Measurements from ENCODE around the gene SPSB2. TPM values are rescaled to one million over a fixed set of nuclear protein-coding genes. Genes with fewer than 3 reads are reported as not detected.
"Not testable (repeated sequence)": the region's sequence is repeated elsewhere in the genome, so short reads cannot be mapped to it uniquely, and the experiment has no call there.

The SPSB2 gene
- total and polyA plus RNA-seq, 7 donors, result 4.6 to 17.4 (median 10.5) TPM

DNA sequence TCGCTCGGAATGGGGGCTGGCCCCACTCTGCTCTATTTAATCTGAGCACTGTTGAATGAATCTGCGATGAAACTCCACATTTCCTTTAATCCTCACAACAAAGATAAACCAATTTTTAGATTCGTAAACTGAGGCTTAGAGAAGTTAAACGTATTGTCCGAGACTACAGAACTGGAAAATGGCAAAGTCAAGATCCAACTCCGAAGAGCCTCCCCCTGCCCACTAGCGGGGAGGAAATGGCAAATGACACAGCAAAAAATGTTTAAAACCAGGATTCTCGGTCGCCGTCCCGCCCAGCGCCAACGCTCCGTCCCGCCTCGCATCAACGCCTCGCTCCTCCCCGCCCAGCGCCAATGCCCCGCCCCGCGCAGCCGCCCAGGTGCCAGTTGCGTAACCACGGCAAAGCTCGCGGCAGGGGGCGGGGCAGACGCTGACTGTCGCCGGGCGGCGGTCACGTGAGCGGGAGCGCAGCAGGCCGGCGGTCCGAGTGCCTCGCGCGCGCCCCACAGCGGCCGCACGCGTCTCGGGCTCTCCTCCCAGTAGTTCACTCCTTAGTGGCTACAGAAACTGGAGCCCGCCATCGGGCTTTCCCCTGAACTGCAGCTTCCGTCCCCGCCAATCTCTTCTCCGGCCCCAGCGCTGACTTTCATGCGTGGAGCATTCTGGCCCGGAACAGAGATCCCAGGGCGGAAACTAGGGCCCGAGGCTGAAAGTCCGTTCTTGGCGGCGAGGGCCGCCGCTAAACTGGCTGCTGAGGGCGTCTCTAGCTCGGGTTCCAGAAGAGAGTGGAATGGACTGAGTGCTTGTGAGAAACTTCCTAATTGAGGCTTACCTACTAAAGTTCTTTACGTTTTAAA, 17.9 kb upstream of the SPSB2 start:
- intact Hi-C loops (cut with DNase I), result loop anchor here (1.0 kb wide), 2 partner anchors 18 to 22 kb away; partner anchors contain the start of gene SPSB2
- 1 to 2% methylated on average over 68 of the region's 68 CpGs for WGBS, 2 donors

DNA sequence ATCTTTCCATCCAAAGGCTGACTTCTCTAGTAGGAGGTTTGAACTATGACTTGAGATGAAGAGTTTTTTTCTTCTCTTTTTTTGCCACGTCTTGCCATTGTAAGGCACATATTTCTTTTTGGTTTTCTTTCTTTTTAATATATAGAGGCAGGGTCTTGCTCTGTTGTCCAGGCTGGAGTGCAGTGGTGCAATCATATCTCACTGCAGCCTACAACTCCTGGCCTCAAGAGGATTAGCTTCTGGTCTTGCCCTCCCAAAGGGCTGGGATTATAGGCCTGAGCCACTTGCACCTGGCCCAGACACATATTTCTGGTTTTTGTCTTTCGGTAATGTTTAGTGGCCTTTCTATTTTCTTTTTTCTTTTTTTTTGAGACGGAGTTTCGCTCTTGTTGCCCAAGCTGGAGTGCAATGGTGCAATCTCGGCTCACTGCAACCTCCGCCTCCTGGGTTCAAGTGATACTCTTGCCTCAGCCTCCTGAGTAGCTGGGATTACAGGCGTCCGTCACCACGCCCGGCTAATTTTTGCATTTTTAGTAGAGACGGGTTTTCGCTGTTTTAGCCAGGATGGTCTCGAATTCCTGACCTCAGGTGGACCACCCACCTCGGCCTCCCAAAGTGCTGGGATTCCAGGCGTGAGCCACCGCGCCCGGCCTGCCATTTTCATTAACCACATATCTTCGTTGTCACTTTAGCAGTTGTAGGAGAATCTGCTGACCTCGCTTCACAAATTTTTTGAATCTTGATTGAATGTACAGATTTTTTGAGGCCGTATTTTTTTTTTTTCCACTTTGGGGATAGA, 16.9 kb upstream of the SPSB2 start:
- DNase-seq; H3K9me3 ChIP-seq; H3K36me3 ChIP-seq; intact Hi-C loops (cut with DNase I); H3K4me3 ChIP-seq; H3K27me3 ChIP-seq: not testable (repeated sequence)
- 94 to 96% methylated on average over 21 of the region's 21 CpGs for WGBS, 2 donors
- H3K4me1 ChIP-seq, result peaks cover 0 to 13% (median 6%) of the 10 kb centered on the region in 4 donors
- H3K27ac ChIP-seq, result peak overlapping the region; percentile 88 to 94 (median 90)

More for the DNA sequence above, 17.9 kb upstream of the SPSB2 start:
- Histone ChIP-seq H3K27me3 (no peaks in the 10 kb centered on the region), H3K4me3 (peak overlapping the region; percentile 42 to 55 (median 48)), H3K9me3 (no peaks in the 10 kb centered on the region), H3K36me3 (no peaks in the 10 kb centered on the region), H3K27ac (peak overlapping the region; percentile 88 to 94 (median 90)), H3K4me1 (peaks cover 0 to 13% (median 6%) of the 10 kb centered on the region in 4 donors)
- TF ChIP-seq, protein P1, sequence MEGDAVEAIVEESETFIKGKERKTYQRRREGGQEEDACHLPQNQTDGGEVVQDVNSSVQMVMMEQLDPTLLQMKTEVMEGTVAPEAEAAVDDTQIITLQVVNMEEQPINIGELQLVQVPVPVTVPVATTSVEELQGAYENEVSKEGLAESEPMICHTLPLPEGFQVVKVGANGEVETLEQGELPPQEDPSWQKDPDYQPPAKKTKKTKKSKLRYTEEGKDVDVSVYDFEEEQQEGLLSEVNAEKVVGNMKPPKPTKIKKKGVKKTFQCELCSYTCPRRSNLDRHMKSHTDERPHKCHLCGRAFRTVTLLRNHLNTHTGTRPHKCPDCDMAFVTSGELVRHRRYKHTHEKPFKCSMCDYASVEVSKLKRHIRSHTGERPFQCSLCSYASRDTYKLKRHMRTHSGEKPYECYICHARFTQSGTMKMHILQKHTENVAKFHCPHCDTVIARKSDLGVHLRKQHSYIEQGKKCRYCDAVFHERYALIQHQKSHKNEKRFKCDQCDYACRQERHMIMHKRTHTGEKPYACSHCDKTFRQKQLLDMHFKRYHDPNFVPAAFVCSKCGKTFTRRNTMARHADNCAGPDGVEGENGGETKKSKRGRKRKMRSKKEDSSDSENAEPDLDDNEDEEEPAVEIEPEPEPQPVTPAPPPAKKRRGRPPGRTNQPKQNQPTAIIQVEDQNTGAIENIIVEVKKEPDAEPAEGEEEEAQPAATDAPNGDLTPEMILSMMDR (IDR thresholded peaks at IDR 0.05), result peak; percentile 66 to 85 (median 74)
- TF ChIP-seq POLR2AphosphoS5 (IDR thresholded peaks at IDR 0.05) (peak; percentile 77 to 89 (median 82)), POLR2A (IDR thresholded peaks at IDR 0.05) (peak; percentile 55 to 76), EP300 (IDR thresholded peaks at IDR 0.05) (peak in 1 of 4 donors; percentile 58)
- DNase-seq, result peak; percentile 98

DNA sequence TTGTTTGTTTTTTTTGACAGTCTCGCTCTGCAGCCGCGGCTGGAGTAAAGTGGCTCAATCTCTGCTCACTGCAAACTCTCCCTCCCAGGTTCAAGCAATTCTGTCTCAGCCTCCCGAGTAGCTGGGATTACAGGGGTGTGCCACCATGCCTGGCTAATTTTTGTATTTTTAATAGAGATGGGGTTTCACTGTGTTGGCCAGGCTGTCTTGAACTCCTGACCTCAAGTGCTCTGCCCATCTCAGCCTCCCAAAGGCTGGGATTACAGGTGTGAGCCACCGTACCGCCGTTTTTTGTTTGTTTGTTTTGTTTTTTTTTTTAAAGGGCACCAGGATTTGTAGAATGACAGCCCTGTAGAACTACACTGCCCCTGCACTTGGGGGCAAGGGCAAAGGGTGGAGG, 15.7 kb upstream of the SPSB2 start:
- H3K9me3 ChIP-seq; H3K27ac ChIP-seq; H3K27me3 ChIP-seq; H3K4me3 ChIP-seq; intact Hi-C loops (cut with DNase I); DNase-seq: not testable (repeated sequence)
- WGBS, 2 donors, result 63 to 83% methylated on average over 7 of the region's 7 CpGs
- H3K36me3 ChIP-seq, result peaks cover 0 to 13% (median 2%) of the 10 kb centered on the region in 4 donors
- peaks cover 0 to 13% (median 6%) of the 10 kb centered on the region in 4 donors for H3K4me1 ChIP-seq

DNA sequence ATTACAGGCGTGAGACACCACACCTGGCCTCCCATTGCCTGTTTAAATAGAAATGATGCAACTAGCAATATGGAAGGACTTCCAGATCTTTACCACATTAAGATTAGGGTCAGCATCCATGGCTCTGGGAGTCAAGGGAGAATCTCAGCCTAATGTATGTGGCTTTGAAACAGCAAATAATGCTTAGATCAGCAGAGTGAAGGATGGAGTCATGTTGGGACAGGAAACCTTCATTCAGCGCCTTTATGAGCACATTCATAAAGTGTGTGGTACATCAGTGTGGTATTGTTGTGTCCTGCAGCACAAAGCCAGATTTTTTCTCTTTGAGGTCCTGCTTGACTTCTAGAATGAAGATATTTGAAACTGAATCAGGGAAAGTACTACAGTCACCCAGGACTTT, 15.3 kb upstream of the SPSB2 start:
- intact Hi-C loops (cut with DNase I), result no loop called here
- Histone ChIP-seq H3K27me3 (no peaks in the 10 kb centered on the region), H3K9me3 (no peaks in the 10 kb centered on the region), H3K4me3 (no peak overlapping the region), H3K36me3 (peaks cover 0 to 16% (median 2%) of the 10 kb centered on the region in 4 donors), H3K27ac (no peak overlapping the region), H3K4me1 (peaks cover 0 to 13% (median 6%) of the 10 kb centered on the region in 4 donors)
- no peak for DNase-seq
- no peak for TF ChIP-seq POLR2AphosphoS5 (IDR thresholded peaks at IDR 0.05)
- TF ChIP-seq EP300 (IDR thresholded peaks at IDR 0.05), result no peak
- TF ChIP-seq, protein P1 (IDR thresholded peaks at IDR 0.05), result no peak
- no peak for TF ChIP-seq POLR2A (IDR thresholded peaks at IDR 0.05)
- 89 to 92% methylated on average over 2 of the region's 2 CpGs for WGBS, 2 donors

DNA sequence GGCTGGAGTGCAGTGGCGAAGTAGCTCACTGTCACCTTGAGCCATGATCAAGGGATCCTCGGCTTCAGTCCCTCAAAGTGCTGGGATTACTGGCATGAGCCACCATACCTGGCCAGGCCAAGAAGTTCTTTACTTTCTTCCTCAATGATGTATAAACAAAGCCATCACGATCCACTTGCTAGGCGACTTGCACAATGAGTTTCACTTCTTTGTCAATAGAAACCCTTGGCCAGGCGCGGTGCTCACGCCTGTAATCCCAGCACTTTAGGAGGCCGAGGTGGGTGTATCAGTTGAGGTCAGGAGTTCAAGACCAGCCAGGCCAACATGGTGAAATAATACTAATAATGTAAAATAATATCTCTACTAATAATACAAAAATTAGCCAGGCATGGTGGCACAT, 14.4 kb upstream of the SPSB2 start:
- no peaks in the 10 kb centered on the region for H3K27me3 ChIP-seq
- H3K27ac ChIP-seq, result no peak overlapping the region
- H3K4me1 ChIP-seq, result peaks cover 0 to 13% (median 6%) of the 10 kb centered on the region in 4 donors
- TF ChIP-seq POLR2AphosphoS5 (IDR thresholded peaks at IDR 0.05) (no peak), POLR2A (IDR thresholded peaks at IDR 0.05) (no peak), EP300 (IDR thresholded peaks at IDR 0.05) (no peak)
- TF ChIP-seq, protein P1 (IDR thresholded peaks at IDR 0.05), result no peak
- no peaks in the 10 kb centered on the region for H3K9me3 ChIP-seq
- intact Hi-C loops (cut with DNase I), result no loop called here
- WGBS, 2 donors, result 37 to 70% methylated on average over 8 of the region's 8 CpGs
- H3K36me3 ChIP-seq, result peaks cover 0 to 16% (median 2%) of the 10 kb centered on the region in 4 donors
- peak; percentile 38 for DNase-seq
- no peak overlapping the region for H3K4me3 ChIP-seq

DNA sequence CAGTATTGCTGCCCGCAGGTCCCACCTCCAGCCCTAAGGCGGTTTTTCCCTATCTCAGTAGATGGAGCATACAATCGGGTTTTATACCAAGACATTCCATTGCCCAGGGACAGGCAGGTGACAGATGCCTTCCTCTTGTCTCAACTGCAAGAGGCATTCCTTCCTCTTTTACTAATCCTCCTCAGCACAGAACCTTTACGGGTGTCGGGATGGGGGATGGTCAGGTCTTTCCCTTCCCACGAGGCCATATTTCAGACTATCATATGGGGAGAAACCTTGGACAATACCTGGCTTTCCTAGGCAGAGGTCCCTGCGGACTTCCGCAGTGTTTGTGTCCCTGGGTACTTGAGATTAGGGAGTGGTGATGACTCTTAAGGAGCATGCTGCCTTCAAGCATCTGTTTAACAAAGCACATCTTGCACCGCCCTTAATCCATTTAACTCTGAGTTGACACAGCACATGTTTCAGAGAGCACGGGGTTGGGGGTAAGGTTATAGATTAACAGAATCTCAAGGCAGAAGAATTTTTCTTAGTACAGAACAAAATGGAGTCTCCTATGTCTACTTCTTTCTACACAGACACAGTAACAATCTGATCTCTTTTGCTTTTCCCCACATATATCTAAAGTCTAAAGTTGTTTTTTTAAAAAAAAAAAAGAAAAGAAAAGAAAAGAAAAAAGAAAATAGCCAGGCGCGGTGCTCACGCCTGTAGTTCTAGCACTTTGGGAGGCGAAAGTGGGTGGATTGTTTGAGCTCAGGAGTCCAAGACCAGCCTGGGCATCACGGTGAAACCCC, 13.3 kb upstream of the SPSB2 start:
- 42 to 71% methylated on average over 12 of the region's 15 CpGs for WGBS, 2 donors
- intact Hi-C loops (cut with DNase I); DNase-seq; H3K27me3 ChIP-seq; H3K27ac ChIP-seq; H3K9me3 ChIP-seq; H3K4me3 ChIP-seq; H3K4me1 ChIP-seq: not testable (repeated sequence)
- peaks cover 0 to 16% (median 2%) of the 10 kb centered on the region in 4 donors for H3K36me3 ChIP-seq
